Thymus (tissue), 11 donors: ENCODE data around the gene JAKMIP2. TPM values are rescaled to one million over a fixed set of nuclear protein-coding genes. Genes with fewer than 3 reads are reported as not detected.

Experiments
- DNase-seq, 9 donors: peaks; one replicate each; pipeline ENCODE4 v3.0.0-alpha.2; 2013; ENCODE audit warnings: low spot score in 9 of 9, low read depth in 6 of 9, missing footprints in 1 of 9
- H3K27ac ChIP-seq, 2 donors: one replicate each; pipeline ENCODE4 v1.5.1; 2013; ENCODE audit warnings: control low read depth in 1 of 2, low read depth in 1 of 2, low read length in 1 of 2, mild to moderate bottlenecking in 1 of 2, moderate library complexity in 1 of 2
- H3K27me3 ChIP-seq, 2 donors: one replicate each; pipeline ENCODE4 v1.5.1; 2013; ENCODE audit warnings: low read length in 1 of 2; ENCODE audit not compliant: control insufficient read depth in 2 of 2, insufficient read depth in 1 of 2
- H3K36me3 ChIP-seq, 2 donors: one replicate each; pipeline ENCODE4 v1.5.1; 2013; ENCODE audit warnings: low read length in 1 of 2, mild to moderate bottlenecking in 1 of 2, moderate library complexity in 1 of 2; ENCODE audit not compliant: control insufficient read depth in 2 of 2, insufficient read depth in 2 of 2
- H3K4me1 ChIP-seq, 2 donors: one replicate each; pipeline ENCODE4 v1.5.1; 2013; ENCODE audit warnings: low read length in 2 of 2; ENCODE audit not compliant: control insufficient read depth in 2 of 2, insufficient read depth in 2 of 2
- H3K4me3 ChIP-seq, 2 donors: one replicate each; pipeline ENCODE4 v1.5.1; 2013; ENCODE audit warnings: low read length in 2 of 2, control low read depth in 1 of 2, mild to moderate bottlenecking in 1 of 2
- H3K9me3 ChIP-seq, 2 donors: one replicate each; pipeline ENCODE4 v1.5.1; 2013; ENCODE audit warnings: low read length in 1 of 2, mild to moderate bottlenecking in 1 of 2; ENCODE audit not compliant: control insufficient read depth in 2 of 2, insufficient read depth in 1 of 2
- WGBS: extraction: QIAGEN DNeasy Blood & Tissue Kit; methylation state at CpG from one replicate; pipeline ENCODE4 v1.1.7; 2013; 5-methylcytosine and 5-hydroxymethylcytosine counted together
- polyA plus RNA-seq: library from polyadenylated mRNA; stranded (reverse); fragments of 200-250 nt; gene quantifications from one replicate; pipeline ENCODE4 v1.2.3, GENCODE V29; 2013
- total RNA-seq: library from RNA; stranded (reverse); fragments of 120-200 nt; gene quantifications from one replicate; pipeline ENCODE4 v1.2.4, GENCODE V29; 2013
- donor health status: healthy.

JAKMIP2 gene
- total and polyA plus RNA-seq, 2 donors, result 2.6 to 10.3 TPM

DNA sequence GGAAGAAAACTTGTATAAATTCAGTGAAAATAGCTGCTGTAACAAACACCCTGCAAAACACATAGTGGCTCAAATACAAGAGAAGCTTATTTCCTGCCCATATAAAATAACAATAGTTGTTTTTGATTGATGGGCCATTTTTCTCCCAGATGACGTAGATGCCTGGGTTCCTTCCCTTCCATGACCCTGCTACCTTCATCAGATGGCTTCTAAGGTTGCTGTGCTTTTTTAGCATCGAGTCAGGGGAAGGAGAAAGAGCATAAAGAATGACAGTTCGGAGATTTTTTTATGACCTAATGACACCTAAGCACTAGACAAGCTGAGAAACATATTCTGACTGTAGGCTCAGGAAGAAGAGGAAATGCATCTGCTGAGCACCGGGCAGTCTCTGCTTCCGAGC is 238.0 kb downstream of the JAKMIP2 start:
- H3K4me1 ChIP-seq, result no peaks in the 10 kb centered on the region

DNA sequence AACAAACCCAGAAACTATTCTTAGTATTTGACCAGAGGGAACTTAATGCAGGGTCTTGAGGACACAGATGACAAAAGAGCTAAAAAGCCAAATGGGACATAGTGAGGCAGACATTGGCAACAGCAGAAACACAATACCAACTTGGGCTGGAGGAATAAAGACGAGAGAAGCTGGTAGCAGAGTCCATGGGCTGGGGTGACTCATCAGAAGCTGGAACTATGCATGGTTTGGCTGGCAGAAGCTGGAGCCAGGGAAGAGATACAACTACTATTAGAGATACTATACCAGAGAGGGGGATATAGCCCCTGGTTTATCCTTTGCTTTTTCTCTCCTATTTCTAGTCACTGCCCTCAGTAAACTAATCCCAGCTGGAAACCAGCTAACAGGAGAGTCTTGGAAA is 243.5 kb downstream of the JAKMIP2 start:
- Histone ChIP-seq H3K27ac (no peak overlapping the region), H3K4me3 (no peak overlapping the region), H3K9me3 (no peaks in the 10 kb centered on the region), H3K27me3 (no peaks in the 10 kb centered on the region), H3K36me3 (no peaks in the 10 kb centered on the region), H3K4me1 (no peaks in the 10 kb centered on the region)
- 84% methylated on average over 1 of the region's 1 CpG for WGBS
- no peak for DNase-seq

More for the DNA sequence above, 238.0 kb downstream of the JAKMIP2 start:
- no peak for DNase-seq
- 30% methylated on average over 5 of the region's 5 CpGs for WGBS
- Histone ChIP-seq H3K27ac (no peak overlapping the region), H3K27me3 (no peaks in the 10 kb centered on the region), H3K9me3 (no peaks in the 10 kb centered on the region), H3K4me3 (no peak overlapping the region), H3K36me3 (no peaks in the 10 kb centered on the region)

DNA sequence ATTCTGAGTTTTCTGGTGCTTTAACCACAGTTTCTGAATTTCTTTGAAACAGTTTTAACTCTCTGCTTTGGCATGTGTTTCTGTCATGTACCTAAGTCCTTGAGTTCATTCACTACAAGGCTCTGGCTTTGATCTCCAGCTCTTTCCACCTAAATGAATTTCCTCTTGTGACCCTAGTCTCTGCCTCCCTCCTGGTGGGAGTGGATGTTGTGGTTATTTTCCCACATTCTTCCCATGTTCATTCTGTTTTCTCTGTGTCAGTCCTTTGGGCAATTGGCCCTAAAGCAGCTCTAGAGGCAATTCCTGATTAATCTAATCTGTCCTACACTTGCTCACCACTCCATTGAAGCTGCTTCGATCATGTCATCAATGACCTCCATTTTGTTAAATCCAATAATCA is 244.3 kb downstream of the JAKMIP2 start:
- Histone ChIP-seq H3K4me3 (no peak overlapping the region), H3K27ac (no peak overlapping the region), H3K36me3 (no peaks in the 10 kb centered on the region), H3K27me3 (no peaks in the 10 kb centered on the region), H3K4me1 (no peaks in the 10 kb centered on the region), H3K9me3 (no peaks in the 10 kb centered on the region)
- 98% methylated on average over 1 of the region's 1 CpG for WGBS
- no peak for DNase-seq

Other genes starting within 250 kb of the JAKMIP2 start
- 1.5 TPM for gene SPINK1, start 48.9 kb upstream of the JAKMIP2 start, total RNA-seq
- gene SPINK1, start 48.9 kb upstream of the JAKMIP2 start, polyA plus RNA-seq, result 7.3 TPM
- 0.71 TPM for gene SCGB3A2, start 96.0 kb upstream of the JAKMIP2 start, total RNA-seq
- gene SCGB3A2, start 96.0 kb upstream of the JAKMIP2 start, polyA plus RNA-seq, result 1.6 TPM
- 0.14 TPM for gene C5orf46, start 123.8 kb upstream of the JAKMIP2 start, total RNA-seq
- 2.6 TPM for gene C5orf46, start 123.8 kb upstream of the JAKMIP2 start, polyA plus RNA-seq